PC-3 (cell line): Measurements from ENCODE around the gene GDF2. TPM values are rescaled to one million over a fixed set of nuclear protein-coding genes. Genes with fewer than 3 reads are reported as not detected.

Experiments
- ATAC-seq: fragments of 200-7000 bp; cut with Tn5 transposase; 2 replicates; pipeline ENCODE4 v1.9.1; 2020; ENCODE audit warnings: mild to moderate bottlenecking, moderate library complexity
- BruUV-seq: library from RNA; stranded (reverse); fragments of 400-500 nt; replicated peaks from 2 replicates; lab custom pipeline; 2021; lab: Mats Ljungman, UMichigan
- CTCF ChIA-PET: fragments of 300-600 bp; sonication (Branson Sonifier 250); formaldehyde crosslinking; loops from one replicate; lab custom pipeline; 2022; ENCODE audit warnings: antibody characterized with exemption; lab: Charles Lee
- POLR2A ChIA-PET: fragments of 300-600 bp; sonication (Branson Sonifier 250); formaldehyde crosslinking; loops from one replicate; lab custom pipeline; 2022; ENCODE audit warnings: antibody characterized with exemption; ENCODE audit not compliant: unreplicated experiment; lab: Charles Lee
- DNase-seq: peaks from one replicate; pipeline ENCODE4 v3.0.0-alpha.2; 2015
- H2AFZ ChIP-seq: fragments of 300-600 bp; sonication (generic); 2 replicates; pipeline ENCODE4 v1.6.0; 2016; ENCODE audit warnings: antibody characterized with exemption, low read length
- H3F3A ChIP-seq: fragments of 300-600 bp; sonication (generic); one replicate; pipeline ENCODE4 v1.6.0; 2017; ENCODE audit warnings: antibody characterized with exemption, low read length, control low read depth, mild to moderate bottlenecking; ENCODE audit not compliant: unreplicated experiment
- H3K27ac ChIP-seq: fragments of 300-600 bp; sonication (generic); 2 replicates; pipeline ENCODE4 v1.5.1; 2016; ENCODE audit warnings: mild to moderate bottlenecking, low read length
- H3K27me3 ChIP-seq: fragments of 300-600 bp; sonication (generic); 2 replicates; pipeline ENCODE4 v1.6.1; 2016; ENCODE audit warnings: low read length, mixed read lengths
- H3K36me3 ChIP-seq: fragments of 300-600 bp; sonication (generic); 2 replicates; pipeline ENCODE4 v1.6.1; 2016; ENCODE audit warnings: low read depth, mixed run types, low read length, mixed read lengths
- H3K4me1 ChIP-seq: fragments of 300-600 bp; sonication (generic); 2 replicates; pipeline ENCODE4 v1.5.1; 2016; ENCODE audit warnings: low read length; ENCODE audit not compliant: insufficient read depth
- H3K4me2 ChIP-seq: fragments of 300-600 bp; sonication (generic); 2 replicates; pipeline ENCODE4 v1.6.0; 2016; ENCODE audit warnings: low read length
- H3K4me3 ChIP-seq: fragments of 300-600 bp; sonication (generic); 2 replicates; pipeline ENCODE4 v1.5.1; 2016; ENCODE audit warnings: mild to moderate bottlenecking, low read length, mixed read lengths
- H3K79me2 ChIP-seq: fragments of 300-600 bp; sonication (generic); 2 replicates; pipeline ENCODE4 v1.6.1; 2017; ENCODE audit warnings: low read length, mixed read lengths
- H3K9ac ChIP-seq: fragments of 300-600 bp; sonication (generic); 2 replicates; pipeline ENCODE4 v1.6.0; 2016; ENCODE audit warnings: mild to moderate bottlenecking, low read length
- H3K9me2 ChIP-seq: fragments of 300-600 bp; sonication (generic); replicated peaks from 2 replicates; pipeline ENCODE4 v1.6.1; 2016; ENCODE audit warnings: mixed run types, low read length, mixed read lengths
- H3K9me3 ChIP-seq: fragments of 300-600 bp; sonication (generic); 2 replicates; pipeline ENCODE4 v1.6.1; 2016; ENCODE audit warnings: low read length, mixed read lengths
- H4K20me1 ChIP-seq: fragments of 300-600 bp; sonication (generic); 2 replicates; pipeline ENCODE4 v1.6.1; 2016; ENCODE audit warnings: low read length, mixed read lengths
- EZH2 ChIP-seq: fragments of 300-600 bp; sonication (generic); IDR thresholded peaks from one replicate; pipeline ENCODE4 v1.6.1; 2017; ENCODE audit warnings: antibody characterized with exemption, mild to moderate bottlenecking, low read length; ENCODE audit not compliant: unreplicated experiment
- EZH2phosphoT487 ChIP-seq: fragments of 300-600 bp; sonication (generic); IDR thresholded peaks from 2 replicates; pipeline ENCODE4 v1.6.1; 2018; ENCODE audit warnings: mild to moderate bottlenecking, antibody characterized with exemption, low read length, borderline replicate concordance
- intact Hi-C: fragments of 100-400 bp; cut with micrococcal nuclease; formaldehyde crosslinking; loops from 2 replicates; pipeline ENCODE4 v1.9.0; 2023
- total RNA-seq: library from RNA; depleted of rRNA; stranded (reverse); fragments of >200 nt; gene quantifications from 2 replicates; pipeline ENCODE4 v1.2.3, GENCODE V29; 2014
- TF ChIP-seq, protein P1 (sequence below): fragments of 300-600 bp; sonication (generic); conservative IDR thresholded peaks from 2 replicates; pipeline ENCODE4 v1.5.1; 2017; ENCODE audit warnings: antibody characterized with exemption, low read depth, mild to moderate bottlenecking, low read length

Gene GDF2
- total RNA-seq, 1 experiment from 2014 or later: not detected

DNA sequence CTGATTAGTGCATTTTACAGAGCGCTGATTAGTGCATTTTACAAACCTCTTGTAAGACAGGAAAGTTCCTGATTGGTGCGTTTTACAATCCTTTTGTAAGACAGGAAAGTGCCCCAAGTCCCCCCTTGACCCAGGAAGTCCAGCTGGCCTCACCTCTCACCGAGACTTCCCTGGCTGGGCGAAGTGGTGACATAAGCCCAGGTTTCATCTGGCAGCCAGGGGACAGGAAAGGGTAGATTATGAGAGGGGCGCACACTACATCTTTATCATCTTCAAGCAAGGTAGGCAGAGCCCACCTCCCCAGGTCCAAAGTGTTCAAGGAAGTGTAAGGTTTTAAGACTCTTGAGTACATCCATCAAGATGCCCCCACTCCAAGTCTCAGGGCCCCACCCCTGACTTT, 27.8 kb upstream of the GDF2 start:
- Histone ChIP-seq H3K79me2 (no peaks in the 10 kb centered on the region), H3K9me2 (no peaks in the 10 kb centered on the region), H3K27ac (no peak overlapping the region), H3K4me3 (no peak overlapping the region), H3K27me3 (peaks cover 61% of the 10 kb centered on the region), H3K4me2 (no peak overlapping the region), H3K9me3 (no peaks in the 10 kb centered on the region), H3K9ac (no peak overlapping the region), H3K4me1 (no peaks in the 10 kb centered on the region), H4K20me1 (no peaks in the 10 kb centered on the region), H3K36me3 (no peaks in the 10 kb centered on the region), H3F3A (no peaks in the 10 kb centered on the region), H2AFZ (no peak overlapping the region)
- TF ChIP-seq, protein P1, sequence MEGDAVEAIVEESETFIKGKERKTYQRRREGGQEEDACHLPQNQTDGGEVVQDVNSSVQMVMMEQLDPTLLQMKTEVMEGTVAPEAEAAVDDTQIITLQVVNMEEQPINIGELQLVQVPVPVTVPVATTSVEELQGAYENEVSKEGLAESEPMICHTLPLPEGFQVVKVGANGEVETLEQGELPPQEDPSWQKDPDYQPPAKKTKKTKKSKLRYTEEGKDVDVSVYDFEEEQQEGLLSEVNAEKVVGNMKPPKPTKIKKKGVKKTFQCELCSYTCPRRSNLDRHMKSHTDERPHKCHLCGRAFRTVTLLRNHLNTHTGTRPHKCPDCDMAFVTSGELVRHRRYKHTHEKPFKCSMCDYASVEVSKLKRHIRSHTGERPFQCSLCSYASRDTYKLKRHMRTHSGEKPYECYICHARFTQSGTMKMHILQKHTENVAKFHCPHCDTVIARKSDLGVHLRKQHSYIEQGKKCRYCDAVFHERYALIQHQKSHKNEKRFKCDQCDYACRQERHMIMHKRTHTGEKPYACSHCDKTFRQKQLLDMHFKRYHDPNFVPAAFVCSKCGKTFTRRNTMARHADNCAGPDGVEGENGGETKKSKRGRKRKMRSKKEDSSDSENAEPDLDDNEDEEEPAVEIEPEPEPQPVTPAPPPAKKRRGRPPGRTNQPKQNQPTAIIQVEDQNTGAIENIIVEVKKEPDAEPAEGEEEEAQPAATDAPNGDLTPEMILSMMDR: no peak
- TF ChIP-seq EZH2phosphoT487: no peak
- no peak for TF ChIP-seq EZH2
- intact Hi-C loops: no loop called here
- ATAC-seq: no peak
- BruUV-seq: no TSS peak
- no peak for DNase-seq
- ChIA-PET POLR2A (no interaction called here), CTCF (no interaction called here)

DNA sequence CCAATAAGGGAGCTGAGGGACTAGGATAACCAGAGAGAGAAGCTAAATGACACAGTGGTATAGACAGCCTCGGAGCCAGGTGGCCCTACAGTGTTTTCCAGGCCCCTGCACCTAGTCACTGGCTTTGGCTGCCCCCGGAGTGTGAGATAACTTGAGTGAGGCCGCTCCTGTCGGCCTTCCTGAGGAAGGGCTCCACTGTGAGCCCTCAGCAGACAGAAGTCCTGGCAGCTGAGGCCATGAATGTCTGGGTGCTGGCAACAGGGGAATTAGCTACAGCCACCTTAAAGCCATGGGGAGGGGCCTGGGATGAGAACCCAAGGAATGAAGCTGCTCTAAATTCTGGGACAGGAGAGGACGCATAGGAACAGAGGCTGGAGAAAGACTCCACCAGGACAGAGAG, 26.8 kb upstream of the GDF2 start:
- Histone ChIP-seq H4K20me1 (no peaks in the 10 kb centered on the region), H3K4me1 (no peaks in the 10 kb centered on the region), H3K4me2 (no peak overlapping the region), H3K9me3 (no peaks in the 10 kb centered on the region), H3K36me3 (no peaks in the 10 kb centered on the region), H3K4me3 (no peak overlapping the region), H3K27me3 (peaks cover 60% of the 10 kb centered on the region), H3F3A (no peaks in the 10 kb centered on the region), H3K79me2 (no peaks in the 10 kb centered on the region), H2AFZ (no peak overlapping the region), H3K27ac (no peak overlapping the region), H3K9me2 (no peaks in the 10 kb centered on the region), H3K9ac (no peak overlapping the region)
- TF ChIP-seq EZH2: no peak
- TF ChIP-seq, protein P1: no peak
- intact Hi-C loops: no loop called here
- ATAC-seq (no peak), DNase-seq (no peak)
- BruUV-seq: no TSS peak
- CTCF ChIA-PET: no interaction called here
- POLR2A ChIA-PET: no interaction called here

DNA sequence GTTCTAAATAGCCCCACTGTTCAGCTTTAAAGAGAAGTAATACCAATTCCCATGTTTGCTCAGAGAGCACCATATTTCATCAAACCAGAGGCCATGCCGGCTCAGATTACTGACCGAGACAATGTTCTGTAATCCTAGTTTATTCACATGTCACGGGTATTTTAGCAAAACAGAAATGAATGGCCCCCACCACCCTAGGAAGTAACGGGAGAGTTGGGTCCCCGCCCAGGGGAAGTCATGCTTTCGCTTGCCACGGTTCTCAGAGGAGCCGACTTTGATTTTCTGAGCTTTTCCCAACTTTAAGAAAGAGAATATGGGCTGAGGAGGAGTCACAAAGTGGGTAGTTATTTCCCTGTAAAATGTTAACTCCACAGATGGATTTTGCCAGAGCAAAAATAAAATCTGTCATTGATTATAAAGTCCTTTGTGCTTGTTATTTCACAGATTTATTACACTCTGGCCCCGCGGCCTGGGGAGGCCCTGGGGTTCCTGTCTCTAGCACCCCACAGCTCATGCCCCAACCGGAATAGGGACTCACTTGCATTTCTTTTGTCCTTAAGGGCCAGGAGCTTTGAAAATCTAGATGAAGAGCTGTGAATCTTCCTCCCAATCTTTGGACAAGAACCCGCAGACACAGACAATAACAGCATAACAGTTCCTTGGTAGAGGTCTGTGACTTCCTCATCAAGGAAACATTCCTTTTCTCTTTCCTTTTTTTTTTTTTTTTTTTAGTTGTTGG, 25.9 kb upstream of the GDF2 start:
- TF ChIP-seq EZH2phosphoT487 (no peak), EZH2 (no peak)
- TF ChIP-seq, protein P1: no peak
- no peaks in the 10 kb centered on the region for H3K9me3 ChIP-seq

More for the DNA sequence above, 25.9 kb upstream of the GDF2 start:
- Histone ChIP-seq H3K9ac (no peak overlapping the region), H3F3A (no peaks in the 10 kb centered on the region), H3K36me3 (no peaks in the 10 kb centered on the region), H3K27me3 (peaks cover 60% of the 10 kb centered on the region), H3K79me2 (no peaks in the 10 kb centered on the region), H4K20me1 (no peaks in the 10 kb centered on the region), H3K4me3 (no peak overlapping the region), H3K27ac (no peak overlapping the region), H2AFZ (no peak overlapping the region), H3K4me1 (no peaks in the 10 kb centered on the region), H3K9me2 (no peaks in the 10 kb centered on the region), H3K4me2 (no peak overlapping the region)
- no TSS peak for BruUV-seq
- ATAC-seq: no peak
- intact Hi-C loops: no loop called here
- ChIA-PET CTCF (no interaction called here), POLR2A (no interaction called here)
- no peak for DNase-seq
